B cell (primary cell): Measurements from ENCODE around the gene GOT1. TPM values are rescaled to one million over a fixed set of nuclear protein-coding genes. Genes with fewer than 3 reads are reported as not detected.

ENCODE experiments used
- ATAC-seq: fragments of 200-7000 bp; cut with Tn5 transposase; one replicate; pipeline ENCODE4 v1.10.0; 2021; ENCODE audit warnings: low read depth, mild to moderate bottlenecking, moderate number of reproducible peaks, moderate library complexity
- CTCF ChIA-PET: fragments of 350-600 bp; sonication (Branson Sonifier 250); formaldehyde crosslinking; loops from one replicate; lab custom pipeline; 2021; ENCODE audit warnings: antibody characterized with exemption, inconsistent platforms; lab: Charles Lee
- POLR2A ChIA-PET: fragments of 350-600 bp; sonication (Branson Sonifier 250); formaldehyde crosslinking; loops from one replicate; lab custom pipeline; 2021; ENCODE audit warnings: antibody characterized with exemption; lab: Charles Lee
- DNase-seq: peaks from one replicate; pipeline ENCODE4 v3.0.0; 2013
- H2AFZ ChIP-seq: 2 replicates; pipeline ENCODE4 v1.6.1; 2012; ENCODE audit warnings: mild to moderate bottlenecking, low read depth, low read length; ENCODE audit not compliant: insufficient read depth, poor library complexity, severe bottlenecking
- H3K27ac ChIP-seq, 2 donors: 1 replicate in 1 of 2; 2 replicates in 1 of 2; pipeline ENCODE4 v1.5.1; 2012 to 2013; ENCODE audit warnings: low read length in 2 of 2, mild to moderate bottlenecking in 2 of 2, moderate library complexity in 1 of 2
- H3K27me3 ChIP-seq, 4 experiments: fragments of 200-600 bp in 1 of 4; sonication (generic) in 1 of 4; replicated peaks in 1 of 4; 1 replicate in 2 of 4; 2 replicates in 2 of 4; pipeline versions ENCODE4 v1.6.1 to v1.7.0; 2013 to 2016; ENCODE audit warnings: low read length in 3 of 4, mild to moderate bottlenecking in 2 of 4, mixed read lengths in 1 of 4, moderate library complexity in 1 of 4; ENCODE audit not compliant: insufficient read depth in 4 of 4, control insufficient read depth in 3 of 4; ENCODE audit errors: control extremely low read depth in 1 of 4
- H3K36me3 ChIP-seq, 2 experiments: replicated peaks in 1 of 2; 1 replicate in 1 of 2; 2 replicates in 1 of 2; pipeline versions ENCODE4 v1.6.1 to v1.7.1; 2013; ENCODE audit warnings: low read length in 1 of 2; ENCODE audit not compliant: insufficient read depth in 2 of 2, control insufficient read depth in 1 of 2; ENCODE audit errors: control extremely low read depth in 1 of 2, extremely low read depth in 1 of 2
- H3K4me1 ChIP-seq, 2 donors: fragments of 200-600 bp in 1 of 2; sonication (generic) in 1 of 2; 1 replicate in 1 of 2; 2 replicates in 1 of 2; pipeline versions ENCODE4 v1.5.1 to v1.6.1; 2013 to 2017; ENCODE audit warnings: low read length in 2 of 2; ENCODE audit not compliant: control insufficient read depth in 2 of 2, insufficient read depth in 2 of 2
- H3K4me2 ChIP-seq: replicated peaks from 2 replicates; pipeline ENCODE3; 2012; ENCODE audit warnings: mild to moderate bottlenecking, low read depth, low read length; ENCODE audit not compliant: poor library complexity, severe bottlenecking
- H3K4me3 ChIP-seq, 5 experiments: fragments of 200-600 bp in 1 of 5; sonication (generic) in 1 of 5; 1 replicate in 3 of 5; 2 replicates in 2 of 5; pipeline versions ENCODE4 v1.5.1 to v1.7.0; 2011 to 2016; ENCODE audit warnings: low read length in 4 of 5, mild to moderate bottlenecking in 4 of 5, low read depth in 2 of 5, control low read depth in 1 of 5, moderate library complexity in 1 of 5; ENCODE audit not compliant: insufficient read depth in 1 of 5; ENCODE audit errors: control extremely low read depth in 1 of 5, extremely low read depth in 1 of 5
- H3K79me2 ChIP-seq: fragments of 200-600 bp; sonication (generic); one replicate; pipeline ENCODE4 v1.6.0; 2016; ENCODE audit warnings: low read length; ENCODE audit not compliant: control insufficient read depth, insufficient read depth
- H3K9ac ChIP-seq: fragments of 200-600 bp; sonication (generic); 2 replicates; pipeline ENCODE4 v1.6.1; 2017; ENCODE audit warnings: mild to moderate bottlenecking, low read length, moderate library complexity
- H3K9me3 ChIP-seq, 3 donors: one replicate each; pipeline versions ENCODE4 v1.6.1 to v1.7.1; 2013; ENCODE audit warnings: low read length in 2 of 3; ENCODE audit not compliant: control insufficient read depth in 2 of 3, insufficient read depth in 1 of 3; ENCODE audit errors: control extremely low read depth in 1 of 3
- H4K20me1 ChIP-seq: 2 replicates; pipeline ENCODE4 v1.6.0; 2012; ENCODE audit warnings: mild to moderate bottlenecking, low read length; ENCODE audit not compliant: insufficient read depth, control insufficient read depth, poor library complexity, severe bottlenecking
- H3K27ac Mint-ChIP-seq: one replicate; pipeline ENCODE4 v1.8.0; 2021; ENCODE audit warnings: mixed read lengths
- H3K27me3 Mint-ChIP-seq: one replicate; pipeline ENCODE4 v1.8.0; 2021; ENCODE audit warnings: mixed read lengths
- H3K4me1 Mint-ChIP-seq: one replicate; pipeline ENCODE4 v1.8.0; 2021; ENCODE audit warnings: mixed read lengths
- H3K4me3 Mint-ChIP-seq: one replicate; pipeline ENCODE4 v1.8.0; 2021; ENCODE audit warnings: mixed read lengths
- H3K9me3 Mint-ChIP-seq: one replicate; pipeline ENCODE4 v1.8.0; 2022; ENCODE audit warnings: mixed read lengths; ENCODE audit not compliant: insufficient read depth
- EZH2 ChIP-seq: IDR thresholded peaks from 2 replicates; pipeline ENCODE4 v1.6.1; 2012; ENCODE audit warnings: borderline replicate concordance, low read depth, mild to moderate bottlenecking, moderate library complexity, low read length; ENCODE audit not compliant: insufficient read depth, poor library complexity, severe bottlenecking
- WGBS: methylation state at CpG from one replicate; pipeline ENCODE4 v1.1.5; 2013; ENCODE audit warnings: missing lambda C conversion rate; ENCODE audit not compliant: insufficient coverage; 5-methylcytosine and 5-hydroxymethylcytosine counted together
- intact Hi-C: fragments of 100-400 bp; cut with micrococcal nuclease; formaldehyde crosslinking; loops from one replicate; pipeline ENCODE4 v1.10.0; 2022
- polyA plus RNA-seq: library from polyadenylated mRNA; depleted of rRNA; stranded (reverse); fragments of >200 nt; gene quantifications from 2 replicates; pipeline ENCODE4 v1.2.3, GENCODE V29; 2012
- total RNA-seq, 2 donors: library from RNA; stranded (reverse); fragments of 120-200 nt in 1 of 2; gene quantifications; 1 replicate in 1 of 2; 2 replicates in 1 of 2; pipeline versions ENCODE4 v1.2.3 to v1.2.4, GENCODE V29; 2013 to 2022
- TF ChIP-seq, protein P1 (sequence below): fragments of 200-600 bp; IDR thresholded peaks from one replicate; pipeline ENCODE4 v1.8.0; 2022; ENCODE audit warnings: antibody characterized with exemption, mild to moderate bottlenecking

The GOT1 gene
- total and polyA plus RNA-seq, 2 donors (not counting 1 experiment from before 2014, with no cell fraction given), result 5.9 to 14.9 TPM

- H3K79me2 ChIP-seq, result no peaks in the 10 kb centered on the region
- ATAC-seq (no peak), DNase-seq (no peak)
- H3K4me3 Mint-ChIP-seq, result no peak overlapping the region
- H3K4me2 ChIP-seq, result no peak overlapping the region
- ChIA-PET POLR2A (no interaction called here), CTCF (interaction anchor here (0.7 kb wide), 1 partner anchor 11 kb away, joined by 3 read pairs; no protein-coding TSS in a partner anchor)
- H3K9ac ChIP-seq, result no peak overlapping the region
- H3K27ac Mint-ChIP-seq, result no peak overlapping the region
- no peak overlapping the region for H2AFZ ChIP-seq
- H3K4me3 ChIP-seq, result no peak overlapping the region
- no peaks in the 10 kb centered on the region for H3K36me3 ChIP-seq
- intact Hi-C loops, result no loop called here
- no peaks in the 10 kb centered on the region for H3K4me1 Mint-ChIP-seq
- H3K27me3 ChIP-seq, result no peaks in the 10 kb centered on the region
- H3K9me3 ChIP-seq, result no peaks in the 10 kb centered on the region
- H3K27ac ChIP-seq, result no peak overlapping the region
- H3K27me3 Mint-ChIP-seq, result peaks cover 11% of the 10 kb centered on the region
- no CpG with 5 or more reads among the region's 1 CpG for WGBS
- no peaks in the 10 kb centered on the region for H3K9me3 Mint-ChIP-seq
- no peaks in the 10 kb centered on the region for H3K4me1 ChIP-seq
- TF ChIP-seq, protein P1, sequence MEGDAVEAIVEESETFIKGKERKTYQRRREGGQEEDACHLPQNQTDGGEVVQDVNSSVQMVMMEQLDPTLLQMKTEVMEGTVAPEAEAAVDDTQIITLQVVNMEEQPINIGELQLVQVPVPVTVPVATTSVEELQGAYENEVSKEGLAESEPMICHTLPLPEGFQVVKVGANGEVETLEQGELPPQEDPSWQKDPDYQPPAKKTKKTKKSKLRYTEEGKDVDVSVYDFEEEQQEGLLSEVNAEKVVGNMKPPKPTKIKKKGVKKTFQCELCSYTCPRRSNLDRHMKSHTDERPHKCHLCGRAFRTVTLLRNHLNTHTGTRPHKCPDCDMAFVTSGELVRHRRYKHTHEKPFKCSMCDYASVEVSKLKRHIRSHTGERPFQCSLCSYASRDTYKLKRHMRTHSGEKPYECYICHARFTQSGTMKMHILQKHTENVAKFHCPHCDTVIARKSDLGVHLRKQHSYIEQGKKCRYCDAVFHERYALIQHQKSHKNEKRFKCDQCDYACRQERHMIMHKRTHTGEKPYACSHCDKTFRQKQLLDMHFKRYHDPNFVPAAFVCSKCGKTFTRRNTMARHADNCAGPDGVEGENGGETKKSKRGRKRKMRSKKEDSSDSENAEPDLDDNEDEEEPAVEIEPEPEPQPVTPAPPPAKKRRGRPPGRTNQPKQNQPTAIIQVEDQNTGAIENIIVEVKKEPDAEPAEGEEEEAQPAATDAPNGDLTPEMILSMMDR, result no peak
- TF ChIP-seq EZH2, result no peak
- no peaks in the 10 kb centered on the region for H4K20me1 ChIP-seq
Observed at GRCh38 chr10:99382176-99382575, 48.2 kb downstream of the GOT1 start.

GRCh38 chr10:99375426-99375825, 55.0 kb downstream of the GOT1 start:
- Histone ChIP-seq H3K36me3 (no peaks in the 10 kb centered on the region), H3K27ac (no peak overlapping the region), H3K9ac (no peak overlapping the region), H3K27me3 (peaks cover 0 to 3% (median 0%) of the 10 kb centered on the region in 4 experiments), H3K79me2 (no peaks in the 10 kb centered on the region), H3K4me3 (no peak overlapping the region), H3K9me3 (no peaks in the 10 kb centered on the region), H4K20me1 (no peaks in the 10 kb centered on the region), H3K4me2 (no peak overlapping the region), H2AFZ (no peak overlapping the region), H3K4me1 (peaks cover 4 to 5% of the 10 kb centered on the region in 2 donors)
- ATAC-seq (no peak), DNase-seq (no peak)
- POLR2A ChIA-PET, result no interaction called here
- Mint-ChIP-seq H3K27me3 (peaks cover 12% of the 10 kb centered on the region), H3K9me3 (no peaks in the 10 kb centered on the region), H3K27ac (no peak overlapping the region), H3K4me3 (no peak overlapping the region), H3K4me1 (peaks cover 5% of the 10 kb centered on the region)
- intact Hi-C loops, result no loop called here
- TF ChIP-seq, protein P1, result no peak
- no peak for TF ChIP-seq EZH2
- CTCF ChIA-PET, result no interaction called here
